Epidermal melanocyte (primary cell): ENCODE measurements around the gene ERFL.

Experiments used
- DNase-seq: peaks from one replicate; pipeline ENCODE4 v3.0.0; 2011; ENCODE audit warnings: low spot score; ENCODE audit not compliant: insufficient read length

ERFL gene

DNA sequence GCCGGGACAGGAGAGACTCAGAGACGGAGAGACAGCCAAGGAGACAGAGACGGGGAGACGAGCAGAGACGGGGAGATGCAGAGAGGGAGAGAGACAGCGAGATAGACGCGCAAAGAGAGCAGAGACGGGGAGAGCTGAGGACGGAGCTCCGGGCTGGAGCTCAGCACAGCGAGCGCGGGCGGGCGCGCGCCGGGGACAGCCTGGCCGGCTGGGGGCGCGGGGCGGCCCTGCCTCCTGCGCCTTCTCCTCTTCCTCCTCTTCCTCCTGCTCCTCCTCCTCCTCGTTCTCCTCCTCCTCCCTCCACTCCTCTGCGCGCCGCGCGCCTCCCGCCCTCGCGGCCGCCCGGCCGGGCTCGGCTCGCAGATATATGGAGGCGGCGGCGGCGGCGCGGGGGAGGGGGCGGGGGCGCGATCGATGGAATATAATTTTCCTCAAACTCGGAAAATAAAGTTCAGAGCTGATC is at the start of gene ERFL:
Gene ERFL (minus strand): TSS at position 229 of the 463 bp plus-strand sequence. CDS start 15,530 bp downstream, outside the sequence.
- DNase-seq, result no peak

DNA sequence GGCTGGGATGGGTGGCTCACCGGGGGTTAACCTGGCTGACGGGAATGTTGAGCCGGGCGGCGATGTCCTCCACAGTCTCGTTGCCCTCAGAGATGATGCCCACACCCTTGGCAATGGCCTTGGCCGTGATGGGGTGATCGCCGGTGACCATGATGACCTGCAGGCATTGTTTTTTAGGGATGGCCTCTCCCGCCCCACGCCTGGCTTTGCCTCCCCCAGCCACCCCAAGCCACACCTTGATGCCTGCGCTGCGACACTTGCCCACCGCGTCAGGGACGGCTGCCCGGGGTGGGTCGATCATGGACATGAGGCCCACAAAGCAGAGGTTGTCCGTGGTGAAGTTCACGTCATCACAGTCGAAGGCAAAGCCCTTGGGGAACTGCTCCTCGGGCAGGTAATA is 49.7 kb upstream of the ERFL start:
- no peak for DNase-seq

DNA sequence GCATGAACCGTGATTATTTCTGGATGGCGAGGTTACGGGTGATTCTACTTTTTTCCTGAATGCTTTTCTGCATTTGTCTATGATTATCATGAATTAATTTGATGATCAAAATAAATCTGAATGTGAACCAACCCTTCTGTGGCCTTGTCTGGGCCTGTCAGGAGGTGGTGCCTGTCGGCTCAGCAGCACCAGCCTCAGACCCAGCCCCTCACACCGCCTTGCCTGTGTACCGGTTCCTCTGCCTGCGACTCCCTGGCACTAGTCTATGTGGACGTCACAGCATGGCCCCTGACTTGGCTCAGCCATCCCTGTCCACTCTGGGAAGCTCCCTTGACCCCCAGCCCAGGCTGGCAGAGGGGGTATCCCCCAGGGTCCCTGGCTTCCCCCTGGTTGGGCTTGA is 46.4 kb upstream of the ERFL start:
- no peak for DNase-seq

DNA sequence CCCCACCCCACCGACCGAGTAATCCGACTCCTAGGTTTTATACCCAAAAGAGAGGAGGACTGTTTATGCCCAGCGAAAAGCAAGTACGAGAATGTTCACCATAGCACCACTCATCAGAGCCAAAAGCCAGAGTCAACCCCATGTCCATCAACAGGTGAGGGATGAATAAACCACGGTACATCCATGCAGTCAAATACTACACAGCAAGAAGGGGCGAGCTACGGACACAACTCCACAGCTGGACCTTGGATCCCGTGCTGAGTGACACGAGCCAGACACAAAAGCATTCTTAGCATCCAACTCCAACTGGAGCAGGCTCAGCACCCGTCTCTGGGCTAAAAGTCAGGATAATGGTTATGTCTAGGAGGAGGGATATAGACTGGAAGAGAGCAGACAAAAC is 43.1 kb upstream of the ERFL start:
- no peak for DNase-seq

DNA sequence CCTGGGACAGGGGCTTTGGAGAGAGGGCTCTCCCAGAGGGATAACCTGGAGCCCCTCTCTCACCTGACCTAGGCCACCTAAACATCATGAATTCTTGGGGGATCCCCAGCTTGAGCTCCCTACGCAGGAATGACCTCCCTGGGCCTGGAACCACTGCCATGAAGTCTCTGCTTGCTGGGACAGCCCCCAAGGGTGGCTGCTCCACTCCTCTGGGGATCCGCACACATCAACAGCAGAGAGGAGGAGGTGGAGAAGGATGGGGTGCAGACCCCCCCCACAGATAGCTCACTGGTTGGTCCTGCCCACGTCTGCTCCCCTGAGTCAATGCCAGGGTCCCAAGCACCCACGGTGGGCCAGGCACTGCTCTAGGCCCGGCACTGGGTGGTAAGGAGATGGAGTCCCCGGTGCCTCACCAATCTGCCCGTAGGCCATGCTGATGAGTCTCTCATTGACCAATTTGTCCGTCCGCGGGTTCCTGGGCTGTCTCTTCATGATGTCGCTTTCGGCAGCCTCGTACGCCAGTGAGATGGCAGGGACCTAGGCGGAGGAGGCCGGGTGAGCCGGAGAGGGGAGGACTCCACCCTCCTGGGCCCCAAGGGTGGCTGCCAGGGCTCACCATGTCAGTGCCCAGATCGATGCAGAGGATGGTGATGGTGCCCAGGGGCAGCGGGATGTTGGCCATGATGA is 41.7 kb upstream of the ERFL start:
- no peak for DNase-seq

DNA sequence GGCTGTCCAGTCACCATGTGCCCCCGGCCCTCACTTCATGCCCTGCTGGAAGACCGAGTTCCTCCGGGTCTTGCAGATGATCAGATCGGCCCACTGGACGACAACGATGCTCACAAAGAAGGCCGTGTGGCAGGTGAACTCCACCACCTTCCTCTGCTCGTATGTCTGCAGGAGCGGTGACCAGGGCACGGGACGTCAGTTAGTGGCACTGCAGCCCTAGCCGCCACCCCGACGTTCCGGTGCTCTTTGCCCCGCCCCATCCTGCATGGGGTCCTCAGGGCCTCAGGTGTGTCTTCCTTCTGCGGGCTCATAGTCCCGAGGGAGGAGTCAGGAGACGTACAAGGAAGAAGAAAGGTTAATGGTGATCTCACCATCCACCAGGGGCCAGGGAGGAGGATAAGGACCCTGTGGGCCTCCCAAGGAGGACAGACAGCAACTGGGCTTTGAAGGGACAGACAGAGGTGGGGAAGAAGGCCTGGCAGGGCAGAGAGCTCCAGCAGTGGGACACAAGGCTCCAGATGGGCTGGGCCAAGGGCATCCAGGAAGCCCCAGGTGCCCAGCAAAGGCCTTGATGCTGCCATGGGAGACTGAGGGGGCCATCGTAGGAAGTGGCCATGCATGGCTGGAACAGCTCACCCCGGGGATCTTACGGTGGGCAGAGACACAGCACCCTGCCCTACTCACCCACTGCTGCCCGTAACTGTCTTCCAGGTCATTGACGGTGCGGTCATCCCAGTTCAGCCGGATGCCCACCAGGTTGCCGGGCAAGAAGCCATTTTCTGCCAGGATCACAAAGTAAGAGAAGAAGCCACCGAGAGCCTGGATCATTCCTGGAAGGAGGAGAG is 40.7 kb upstream of the ERFL start:
- DNase-seq, result no peak

DNA sequence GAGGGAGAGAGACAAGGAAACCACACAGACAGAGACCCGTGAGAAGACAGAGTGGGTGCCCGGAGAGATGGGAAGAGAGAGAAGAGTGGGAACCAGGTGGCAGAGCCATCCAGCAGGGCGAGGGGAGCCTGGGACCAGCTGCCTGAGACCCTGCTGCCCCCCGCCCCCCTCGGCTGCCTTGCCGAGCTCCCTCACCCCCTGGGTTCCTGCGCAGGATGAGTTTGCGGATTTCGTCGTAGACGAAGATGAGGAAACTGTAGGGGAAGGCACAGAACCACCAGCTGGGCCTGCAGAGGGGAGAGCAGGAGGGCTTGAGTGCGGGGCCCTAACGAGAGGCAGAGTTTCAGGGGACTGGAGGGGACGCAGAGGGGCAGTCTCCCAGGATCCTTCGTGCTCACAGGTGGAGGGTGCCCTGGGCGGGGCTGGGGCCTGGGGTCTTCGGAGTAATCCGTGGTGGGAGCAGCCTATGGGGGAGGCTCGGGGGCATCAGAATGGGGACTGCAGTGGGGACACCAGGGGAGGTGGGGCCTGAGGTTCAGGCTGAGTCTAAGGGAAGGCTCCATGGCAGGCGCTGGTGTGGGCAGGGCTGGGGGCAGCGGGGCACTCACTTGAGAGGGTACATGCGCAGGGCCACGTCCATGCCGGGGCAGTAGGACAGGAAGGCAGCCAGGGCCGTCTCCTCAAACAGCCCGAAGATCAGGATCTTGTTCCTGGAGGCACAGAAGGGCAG is 39.0 kb upstream of the ERFL start:
- DNase-seq, result no peak

DNA sequence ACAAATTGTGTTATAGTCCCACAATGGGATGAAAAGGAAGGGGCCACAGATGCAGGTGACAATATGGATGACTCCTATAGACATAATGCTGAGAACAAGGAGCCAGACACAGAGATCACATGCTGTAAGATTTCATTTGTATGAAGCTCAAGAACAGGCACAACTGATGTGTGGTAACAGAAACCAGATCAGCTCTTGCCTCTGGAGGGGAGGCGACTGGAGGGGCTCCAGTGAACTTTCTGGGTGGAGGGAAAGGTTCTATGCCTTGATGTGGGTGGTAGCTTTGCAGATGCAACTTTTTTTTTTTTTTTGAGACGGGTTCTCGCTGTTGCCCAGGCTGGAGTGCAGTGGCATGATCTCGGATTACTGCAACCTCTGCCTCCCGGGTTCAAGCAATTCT is 36.9 kb upstream of the ERFL start:
- DNase-seq, result no peak

DNA sequence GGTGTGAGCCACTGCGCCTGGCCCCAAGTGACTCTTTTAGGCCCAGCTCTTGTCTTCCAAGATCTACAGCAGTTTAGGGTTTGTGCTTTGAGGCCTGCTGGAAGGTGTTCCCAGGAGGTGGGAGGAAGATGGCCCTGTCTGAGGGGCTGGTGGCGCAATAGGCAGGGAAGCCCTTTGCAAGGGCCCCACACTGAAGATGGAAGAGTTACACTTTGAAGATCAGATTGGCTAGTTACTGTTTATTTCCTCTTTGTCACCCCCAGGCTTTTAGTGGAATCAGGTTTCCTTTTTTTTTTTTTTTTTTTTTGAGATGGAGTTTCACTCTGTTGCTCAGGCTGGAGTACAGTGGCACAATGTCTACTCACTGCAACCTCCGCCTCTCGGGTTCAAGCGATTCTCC is 32.7 kb upstream of the ERFL start:
- DNase-seq, result no peak

DNA sequence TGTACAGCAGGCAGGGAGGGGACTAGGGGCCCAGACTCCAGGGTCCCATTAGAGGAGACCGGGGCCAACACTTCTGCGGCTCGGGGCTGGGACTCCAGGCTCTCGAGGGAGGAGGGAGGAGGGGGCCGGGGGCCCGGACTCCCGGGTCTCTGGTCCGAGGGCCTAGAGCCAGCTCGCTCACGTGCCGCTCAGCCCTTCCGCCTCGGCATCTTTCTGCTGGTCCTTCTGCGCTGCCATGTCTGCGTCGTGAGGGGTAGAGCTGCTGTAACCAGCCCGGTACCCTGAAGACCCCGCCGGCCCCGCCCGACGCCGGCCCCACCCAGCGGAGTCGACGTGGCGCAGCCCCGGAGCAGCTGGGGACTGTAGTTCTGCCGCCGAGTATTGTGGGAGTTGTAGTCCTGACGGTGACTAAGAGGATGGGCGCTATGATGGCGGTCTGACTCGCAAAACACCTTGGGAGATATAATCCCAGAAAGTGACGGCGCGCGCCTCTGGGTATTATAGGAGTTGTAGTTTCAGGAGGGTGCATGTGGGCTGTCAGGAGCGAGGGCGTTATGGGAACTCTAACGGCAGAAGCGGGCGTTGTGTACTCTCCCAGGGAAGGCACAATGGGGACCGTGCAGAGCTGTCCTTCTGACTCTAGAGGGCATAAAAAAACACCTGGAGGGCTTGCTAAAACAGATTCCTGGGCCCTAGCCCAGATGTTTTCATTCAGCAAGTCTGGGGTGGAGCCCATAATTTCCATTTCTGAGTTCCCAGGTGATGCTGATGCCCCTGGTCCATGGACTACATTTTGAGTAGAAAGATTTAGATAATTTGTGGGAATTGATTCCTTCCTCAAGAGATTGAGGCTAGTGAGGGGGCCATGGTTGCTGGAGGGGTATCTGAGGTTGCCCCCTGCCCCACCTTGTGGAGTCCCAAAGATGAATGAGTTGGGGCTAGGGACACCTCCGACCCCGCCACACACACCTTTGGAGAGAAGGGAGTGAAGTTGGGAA is 31.1 kb upstream of the ERFL start, which contains the start of gene RABAC1:
Gene RABAC1 (minus strand): TSS at position 266 of the 998 bp plus-strand sequence. CDS start 29 bp downstream, at position 237.
- DNase-seq, result peak; percentile 99

DNA sequence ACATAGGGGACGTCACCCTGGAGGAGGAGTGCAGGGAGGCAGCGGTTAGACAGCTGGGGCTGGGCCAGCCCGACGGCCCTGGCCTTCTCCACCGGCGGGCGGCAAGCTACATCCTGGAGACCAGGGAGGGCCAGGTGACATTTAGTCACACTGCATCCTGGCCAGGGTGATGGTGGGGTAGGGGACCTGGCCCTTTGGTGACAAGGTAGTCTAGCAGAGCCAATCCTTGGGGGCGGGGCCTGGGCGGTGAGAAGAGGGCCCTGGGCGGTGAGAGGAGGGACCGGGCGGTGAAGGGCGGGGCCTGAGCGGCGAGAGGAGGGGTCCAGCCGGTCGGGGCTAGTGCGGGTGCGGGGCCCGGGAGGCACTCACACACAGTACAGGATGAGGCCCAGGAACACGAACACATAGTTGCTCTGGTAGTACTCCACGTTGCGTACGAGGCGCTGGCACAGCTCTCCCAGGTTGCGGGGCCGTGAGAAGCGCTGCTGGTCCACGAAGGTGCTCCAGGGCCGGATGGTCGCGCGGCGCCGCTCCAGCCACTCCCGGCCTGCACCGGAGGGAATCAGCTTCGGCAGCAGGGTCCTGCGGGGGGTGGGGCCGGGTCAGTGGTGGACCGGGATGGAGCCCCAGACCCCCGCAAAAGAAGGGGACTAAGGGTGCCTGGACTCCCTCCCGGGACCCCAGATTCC is 30.3 kb upstream of the ERFL start:
- DNase-seq, result peak; percentile 74

DNA sequence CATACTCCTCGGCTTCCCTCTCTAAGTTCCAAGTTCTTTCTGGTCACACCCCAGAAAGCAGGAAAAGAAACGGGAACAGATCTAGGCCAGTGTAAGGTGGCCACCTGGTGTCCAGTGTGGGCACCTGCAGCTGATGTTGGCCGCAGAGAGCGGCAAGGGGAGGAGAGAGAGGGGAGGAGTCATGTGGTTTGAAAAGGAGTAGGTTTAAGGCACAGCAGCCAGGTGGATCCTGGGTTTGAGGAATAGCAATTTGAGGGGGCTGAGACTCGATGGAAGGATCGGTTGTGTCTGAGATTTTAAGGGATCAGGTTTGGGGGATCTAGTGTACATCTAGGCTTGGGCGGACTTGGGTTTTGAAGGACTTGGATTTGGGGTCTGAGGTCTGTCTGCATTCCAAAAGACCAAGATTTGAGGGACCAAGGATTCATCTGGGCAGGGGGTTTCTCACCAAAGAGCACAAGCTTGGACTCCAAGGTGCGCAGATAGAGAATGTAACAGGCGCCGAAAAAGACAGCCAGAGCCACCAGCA is 29.7 kb upstream of the ERFL start:
- DNase-seq, result peak; percentile 75

DNA sequence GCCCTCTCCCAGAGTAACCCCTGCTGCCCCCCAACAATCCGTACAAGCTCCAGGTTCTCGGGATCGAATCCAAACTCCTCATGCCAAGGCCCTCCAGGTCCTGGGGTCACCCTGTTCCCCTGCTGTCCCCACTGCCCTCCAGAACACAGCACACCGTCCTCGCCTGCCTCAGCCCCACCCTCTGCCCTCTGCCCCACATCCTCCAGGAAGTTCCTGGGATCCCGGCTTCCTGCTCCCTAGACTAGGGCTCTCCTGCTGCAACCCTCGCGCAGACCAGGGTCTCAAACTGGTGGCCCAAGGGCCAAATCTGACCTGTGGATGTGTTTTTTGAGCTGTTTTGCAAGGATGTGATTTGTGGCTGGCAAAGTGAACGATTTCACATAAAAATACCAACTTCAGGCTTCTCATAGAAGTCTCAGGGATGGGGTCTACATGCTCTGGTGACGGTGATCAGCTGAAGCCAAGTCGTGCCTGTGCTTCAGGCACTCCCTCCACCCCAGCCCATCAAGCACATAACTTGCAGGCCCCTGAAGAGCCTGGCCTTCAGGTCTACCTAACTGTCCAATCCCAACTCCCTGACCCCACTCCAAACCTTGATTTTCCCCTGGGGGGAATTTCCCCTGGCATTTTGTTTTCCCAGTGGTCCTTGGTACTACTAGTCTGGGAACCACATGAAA is 29.1 kb upstream of the ERFL start:
- no peak for DNase-seq

DNA sequence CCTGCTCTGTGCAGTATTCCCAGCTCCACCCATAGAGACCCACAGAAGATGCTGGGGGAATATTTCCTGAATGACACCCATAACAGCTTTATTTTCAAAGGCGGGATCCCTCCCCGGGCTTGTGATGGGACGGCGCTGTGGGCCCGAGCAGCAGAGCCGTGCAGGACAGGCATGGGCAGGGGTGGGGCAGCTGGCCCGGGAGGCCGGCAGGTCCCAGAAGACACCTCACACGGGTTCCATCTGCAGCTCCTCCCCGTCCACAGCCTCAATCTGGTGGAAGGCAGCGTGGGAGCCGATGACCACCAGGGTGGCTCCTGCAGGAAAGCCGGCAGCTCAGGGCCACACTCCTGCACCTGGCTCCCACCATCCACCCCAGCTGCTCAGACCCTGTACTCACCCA is 28.4 kb upstream of the ERFL start:
- DNase-seq, result no peak

DNA sequence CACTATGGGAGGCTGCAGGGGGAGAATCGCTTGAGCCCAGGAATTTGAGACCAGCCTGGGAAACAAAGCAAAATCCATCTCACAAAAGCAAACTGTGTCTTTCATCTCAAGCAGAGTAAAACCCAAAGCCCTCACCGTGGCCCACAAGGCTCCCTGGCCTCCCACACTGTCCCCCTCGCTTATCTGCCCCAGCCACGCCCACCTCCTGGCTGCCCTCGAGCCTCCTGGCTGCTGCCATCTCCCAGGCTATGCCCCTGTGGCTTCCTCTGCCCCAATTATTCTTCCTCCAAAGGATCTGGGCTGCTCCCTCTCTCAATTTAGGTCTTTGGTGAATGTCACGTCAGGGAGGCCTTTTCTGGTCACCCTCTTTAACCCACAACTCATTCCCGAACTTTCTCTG is 27.3 kb upstream of the ERFL start:
- no peak for DNase-seq

DNA sequence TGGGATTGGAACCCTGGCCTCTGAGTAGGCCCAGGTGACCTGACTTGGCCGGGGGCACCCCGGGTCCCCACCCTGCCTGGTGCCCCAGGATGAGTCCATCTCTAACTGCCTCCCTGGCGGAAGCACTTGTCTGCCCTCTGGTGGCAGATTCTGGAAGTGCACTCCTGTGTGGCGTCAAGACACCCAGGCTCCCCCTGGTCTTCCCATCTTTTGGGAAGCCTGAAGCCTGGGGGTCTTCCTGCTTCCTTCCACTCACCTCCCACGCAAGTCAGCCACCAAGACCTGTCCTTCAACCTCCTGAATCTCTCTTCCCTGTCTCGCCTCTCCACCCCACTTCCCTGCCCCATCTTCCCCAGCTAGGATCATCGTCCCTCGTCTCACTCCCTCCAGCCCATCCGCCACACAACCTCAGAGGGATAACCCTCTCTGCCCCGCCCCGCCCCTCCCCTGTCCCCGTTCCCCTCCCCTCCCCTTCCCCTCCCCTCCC is 23.5 kb upstream of the ERFL start:
- DNase-seq, result peak; percentile 87

DNA sequence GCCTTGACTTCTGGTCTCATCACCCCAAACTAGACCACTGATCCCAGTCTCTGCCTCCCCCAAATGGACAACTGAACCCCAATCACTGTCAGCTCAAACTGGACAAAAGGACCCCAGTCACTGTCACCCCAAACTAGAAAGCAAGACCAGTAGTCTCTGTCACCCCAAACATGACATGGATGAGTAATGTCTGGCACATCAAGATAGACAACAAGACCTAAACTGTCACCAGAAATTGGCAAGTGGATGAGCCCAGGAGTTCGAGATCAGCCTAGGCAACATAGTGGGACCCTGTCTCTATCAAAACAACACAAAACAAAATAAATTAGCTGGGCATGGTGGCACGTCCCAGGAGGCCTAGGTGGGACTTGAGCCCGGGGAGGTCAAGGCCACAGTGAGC is 18.8 kb upstream of the ERFL start:
- no peak for DNase-seq

DNA sequence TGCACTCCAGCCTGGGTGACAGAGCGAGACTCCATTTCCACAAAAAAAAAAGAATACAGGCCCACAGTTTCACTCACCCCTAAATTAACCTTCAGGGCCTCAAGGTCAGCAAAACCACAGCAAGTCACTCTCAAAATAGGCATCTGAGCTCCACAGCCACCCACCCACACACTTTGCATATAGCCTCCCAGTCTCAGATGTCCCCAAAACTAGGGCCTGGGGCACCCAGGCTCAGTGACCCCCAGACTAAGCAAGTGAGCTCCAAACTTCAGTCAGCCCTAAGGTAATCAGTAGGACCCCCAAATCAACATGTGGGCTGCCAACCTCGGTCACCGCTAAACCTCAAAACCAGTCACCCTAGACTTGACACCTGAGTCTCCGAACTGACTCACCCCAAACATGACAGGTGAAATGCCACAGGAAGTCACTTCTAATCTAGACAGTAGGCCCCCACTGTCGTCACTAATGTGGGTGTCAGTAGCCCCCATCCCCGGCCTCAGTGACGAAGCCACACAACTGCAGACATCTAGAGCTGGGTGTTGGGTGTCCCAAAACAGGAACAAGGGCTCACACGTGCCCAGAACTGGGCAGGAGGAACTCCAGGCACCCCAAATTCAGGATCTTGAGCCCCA is 17.0 kb upstream of the ERFL start:
- no peak for DNase-seq

DNA sequence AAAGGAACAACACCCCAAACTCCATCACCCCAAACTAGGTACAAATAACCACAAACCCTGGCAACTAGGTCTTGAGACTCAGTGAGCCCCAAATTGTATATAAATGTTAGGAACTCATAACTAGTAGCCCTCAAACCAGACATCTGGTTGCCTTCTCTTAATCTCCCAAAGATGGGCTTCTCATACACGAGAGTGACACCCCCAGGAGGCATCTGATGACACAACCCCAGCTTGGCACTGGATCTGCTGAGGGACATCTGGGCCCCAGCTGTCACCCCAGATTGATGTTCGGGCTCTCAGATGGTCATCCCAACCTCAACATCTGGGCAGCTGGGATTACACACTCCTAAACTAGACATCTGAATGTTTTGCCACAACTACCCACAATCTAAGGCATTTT is 16.1 kb upstream of the ERFL start:
- DNase-seq, result peak; percentile 78
